ENCODE measurements around the gene IGF2R. TPM values are rescaled to one million over a fixed set of nuclear protein-coding genes. Genes with fewer than 3 reads are reported as not detected.

Gene IGF2R
- total and polyA plus RNA-seq, 2 of the 13 experiments (the other 11 are each of a cell fraction or from before 2014, with no cell fraction given) = 38.3 to 70.0 TPM

GRCh38 chr6:159959976-159960384 is 8.9 kb upstream of the IGF2R start:
- H3K4me1 ChIP-seq (ENCODE audit: insufficient read depth, low read length) = peaks cover 4% of the 10 kb centered on the region; the same call in 1 of the 2 replicates
- no peak overlapping the region for H3K4me2 ChIP-seq (ENCODE audit: low read depth, low read length)
- H3K4me3 ChIP-seq (replicated peaks in 1 of 3; ENCODE audit: insufficient read depth in 1 of 3, low read depth in 2 of 3, low read length in 3 of 3) = no peak overlapping the region
- POLR2A ChIA-PET = no interaction called here
- H3K27me3 ChIP-seq (ENCODE audit: control insufficient read depth in 1 of 2, insufficient read depth in 2 of 2, low read length in 2 of 2) = peaks cover 0 to 30% of the 10 kb centered on the region in 2 experiments; a peak in 4 of 5 replicates
- CTCF ChIA-PET (ENCODE audit: low intra/inter-chr PET ratio, low total read pairs) = no interaction called here
- BruUV-seq (replicated peaks) = no TSS peak
- H3K36me3 ChIP-seq (replicated peaks in 1 of 2; ENCODE audit: control insufficient read depth in 1 of 2, insufficient read depth in 2 of 2, low read length in 2 of 2) = no peaks in the 10 kb centered on the region
- TF ChIP-seq ZNF224 (CRISPR knock-in tag; IDR thresholded peaks at IDR 0.05) = no peak
- peak; percentile 25 to 50; a peak in 3 of 4 replicates for TF ChIP-seq MAFK (conservative IDR thresholded peaks at IDR 0.05 in 1 of 2, IDR thresholded peaks at IDR 0.05 in 1 of 2; ENCODE audit: low read length in 2 of 2)
- no peak for TF ChIP-seq HNRNPH1 (optimal IDR thresholded peaks at IDR 0.05; ENCODE audit: low read depth, low read length)
- H4K20me1 ChIP-seq (ENCODE audit: insufficient read depth, low read length) = no peaks in the 10 kb centered on the region
- H3K9ac ChIP-seq (ENCODE audit: insufficient read depth, low read depth, low read length) = no peak overlapping the region
- 11% methylated on average over 3 of the region's 3 CpGs for WGBS (ENCODE audit: low lambda C conversion rate)
- intact Hi-C loops (cut with micrococcal nuclease; ENCODE audit: unreplicated experiment) (no loop called here), in situ Hi-C loops (cut with HindIII; ENCODE audit: extremely low pct_ligation_motif_present, low pct_unique_long_range_greater_than_20kb) (no loop called here)
- DNase-seq (ENCODE audit: low spot score) (no peak), ATAC-seq (no peak), FAIRE-seq (no peak)
- H3K79me2 ChIP-seq (ENCODE audit: insufficient read depth, low read length) = no peaks in the 10 kb centered on the region
- H3K9me3 ChIP-seq (ENCODE audit: low read length) = no peaks in the 10 kb centered on the region
- no peak overlapping the region for H2AFZ ChIP-seq (ENCODE audit: low read length)
- H3K27ac ChIP-seq (ENCODE audit: extremely low read length, insufficient read depth, low read length) = no peak overlapping the region

GRCh38 chr6:159960485-159960884 is 8.4 kb upstream of the IGF2R start:
- Histone ChIP-seq H3K4me2 (ENCODE audit: low read depth, low read length) (no peak overlapping the region), H3K9me3 (ENCODE audit: low read length) (no peaks in the 10 kb centered on the region), H3K79me2 (ENCODE audit: insufficient read depth, low read length) (no peaks in the 10 kb centered on the region), H3K27me3 (ENCODE audit: control insufficient read depth in 1 of 2, insufficient read depth in 2 of 2, low read length in 2 of 2) (peaks cover 0 to 31% of the 10 kb centered on the region in 2 experiments; a peak in 4 of 5 replicates), H2AFZ (ENCODE audit: low read length) (no peak overlapping the region), H3K36me3 (replicated peaks in 1 of 2; ENCODE audit: control insufficient read depth in 1 of 2, insufficient read depth in 2 of 2, low read length in 2 of 2) (no peaks in the 10 kb centered on the region), H3K4me3 (replicated peaks in 1 of 3; ENCODE audit: insufficient read depth in 1 of 3, low read depth in 2 of 3, low read length in 3 of 3) (no peak overlapping the region), H3K4me1 (ENCODE audit: insufficient read depth, low read length) (no peaks in the 10 kb centered on the region), H3K27ac (ENCODE audit: extremely low read length, insufficient read depth, low read length) (no peak overlapping the region), H4K20me1 (ENCODE audit: insufficient read depth, low read length) (no peaks in the 10 kb centered on the region), H3K9ac (ENCODE audit: insufficient read depth, low read depth, low read length) (no peak overlapping the region)
- intact Hi-C loops (cut with micrococcal nuclease; ENCODE audit: unreplicated experiment) = no loop called here
- BruUV-seq (replicated peaks) = no TSS peak
- ATAC-seq = no peak
- ChIA-PET POLR2A (no interaction called here), CTCF (ENCODE audit: low intra/inter-chr PET ratio, low total read pairs) (no interaction called here)
- WGBS (ENCODE audit: low lambda C conversion rate) = 46% methylated on average over 6 of the region's 6 CpGs
- TF ChIP-seq SNRNP70 (IDR thresholded peaks at IDR 0.05; ENCODE audit: low read depth, low read length) = no peak
- TF ChIP-seq SKI (IDR thresholded peaks at IDR 0.05; ENCODE audit: partially characterized antibody) = no peak
- no peak for TF ChIP-seq THAP11 (CRISPR knock-in tag; IDR thresholded peaks at IDR 0.05)
- no peak for TF ChIP-seq DMAP1 (CRISPR knock-in tag; IDR thresholded peaks at IDR 0.05)
- TF ChIP-seq ZNF564 (CRISPR knock-in tag; IDR thresholded peaks at IDR 0.05) = peak; percentile 98
- no peak for TF ChIP-seq ZNF781 (CRISPR knock-in tag; IDR thresholded peaks at IDR 0.05; ENCODE audit: borderline replicate concordance, not compliant biosample characterization)
- TF ChIP-seq NR2C2 (CRISPR knock-in tag; IDR thresholded peaks at IDR 0.05; ENCODE audit: borderline replicate concordance) = no peak
- FAIRE-seq = no peak
- no peak for DNase-seq (ENCODE audit: low spot score)
- in situ Hi-C loops (cut with HindIII; ENCODE audit: extremely low pct_ligation_motif_present, low pct_unique_long_range_greater_than_20kb) = no loop called here

Data from HepG2 (cell line).